ENCODE results near the gene KPNB1.

Gene KPNB1

DNA sequence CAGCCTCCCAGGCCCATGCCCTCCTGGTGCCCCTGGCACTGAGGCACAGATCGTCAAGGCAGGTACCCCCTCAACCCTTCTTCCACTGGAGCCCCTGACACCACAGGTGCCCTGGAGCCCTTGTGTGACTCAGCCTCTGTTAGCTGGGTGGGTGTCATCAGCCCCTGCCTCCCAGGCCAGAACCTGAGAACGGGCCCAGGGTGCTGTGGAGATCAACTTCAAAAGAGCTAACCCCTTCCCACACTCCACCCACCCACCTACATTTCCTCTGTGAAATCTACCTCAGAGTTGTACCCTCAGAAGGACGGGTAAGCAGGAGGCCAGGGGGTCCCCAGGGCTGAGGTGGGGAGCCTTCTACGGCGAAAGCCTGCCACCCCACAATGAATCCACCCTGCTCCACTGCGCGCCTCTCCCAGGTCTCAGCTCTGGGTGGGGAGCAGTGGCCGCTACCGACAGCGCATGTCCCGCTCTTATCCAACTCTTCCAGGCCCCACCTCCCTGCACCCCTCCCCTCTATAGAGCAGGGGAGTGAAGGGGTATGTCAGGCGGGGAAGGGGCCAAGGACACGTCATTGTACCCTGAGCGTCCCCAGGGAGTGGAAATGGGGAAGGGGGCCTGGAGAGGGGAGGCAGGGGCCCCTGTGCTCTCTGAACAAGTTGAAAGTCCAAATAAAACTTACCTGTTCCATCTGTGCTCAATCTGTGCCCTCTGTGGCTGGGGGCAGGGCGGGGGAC is 61.8 kb downstream of the KPNB1 start:
- DNase-seq (ENCODE audit: low read depth in 1 of 2, low spot score in 1 of 2) = no peak

DNA sequence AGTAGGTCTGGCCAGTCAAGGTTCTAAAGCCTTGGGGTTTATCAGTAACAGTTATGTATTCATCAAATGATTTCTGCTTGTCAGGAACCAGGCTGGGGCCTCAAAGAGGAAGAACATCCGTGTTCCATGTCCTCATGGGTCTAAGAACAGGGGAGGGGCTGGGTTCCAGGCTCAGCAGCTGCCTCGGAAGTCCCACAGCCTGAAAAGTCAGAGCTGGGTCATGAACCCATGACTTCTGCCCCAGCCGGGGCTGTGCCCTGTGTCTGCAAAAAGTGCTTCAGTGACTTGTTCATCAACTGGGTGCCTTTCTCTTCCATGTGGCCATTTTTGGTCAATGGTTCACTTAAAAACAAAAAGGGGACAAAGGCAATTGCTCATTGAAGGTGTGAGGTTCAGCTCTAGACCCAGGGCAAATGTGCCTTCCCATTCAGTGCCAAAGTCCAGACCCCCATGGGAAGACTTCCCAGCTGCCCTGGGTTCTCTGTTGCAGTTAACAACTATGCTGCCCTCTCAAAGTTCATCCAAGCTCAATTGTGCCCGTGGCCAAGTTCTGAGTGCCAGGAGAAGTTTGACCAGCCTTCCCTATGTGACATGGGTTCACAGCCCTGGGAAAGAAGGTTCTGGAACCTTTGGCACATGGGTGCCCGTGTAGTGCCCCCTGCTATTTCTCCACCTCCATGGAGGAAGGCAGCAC is 62.8 kb downstream of the KPNB1 start:
- DNase-seq (ENCODE audit: low read depth in 1 of 2, low spot score in 1 of 2) = no peak

DNA sequence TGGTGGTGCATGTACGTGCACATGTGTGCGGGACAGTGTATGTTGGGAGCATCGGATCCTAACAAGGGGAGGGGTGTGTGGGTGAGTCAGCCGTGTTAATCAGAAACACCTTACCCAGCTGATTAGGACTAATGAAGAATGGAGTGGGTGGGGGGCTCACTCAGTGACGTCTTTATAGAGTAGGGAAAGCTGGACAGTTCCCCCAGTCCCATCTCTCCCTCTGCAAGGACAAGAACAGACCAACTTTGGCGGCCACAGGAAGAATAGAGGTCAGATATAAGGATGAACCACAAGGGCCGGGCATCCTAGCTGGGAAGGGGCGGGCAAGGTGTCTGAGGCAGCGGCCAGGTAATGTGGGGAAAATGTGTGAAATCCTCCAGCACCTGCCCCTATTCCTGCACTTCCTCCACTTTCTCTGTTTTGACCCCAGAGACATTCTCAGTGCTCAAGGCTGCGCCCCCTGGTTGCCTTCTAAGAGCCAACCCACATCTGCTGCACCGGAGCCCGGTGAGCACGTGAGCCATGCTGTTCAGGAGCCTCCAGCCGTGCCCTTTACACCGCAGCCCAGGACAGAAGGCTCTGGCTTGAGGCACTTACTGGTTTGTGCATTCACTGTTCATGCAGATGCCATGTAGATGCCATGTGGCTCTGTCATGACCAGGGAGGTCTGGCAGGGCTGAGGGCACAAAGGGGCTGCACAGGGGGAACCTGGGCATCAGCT is 64.4 kb downstream of the KPNB1 start:
- DNase-seq (ENCODE audit: low read depth in 1 of 2, low spot score in 1 of 2) = no peak

DNA sequence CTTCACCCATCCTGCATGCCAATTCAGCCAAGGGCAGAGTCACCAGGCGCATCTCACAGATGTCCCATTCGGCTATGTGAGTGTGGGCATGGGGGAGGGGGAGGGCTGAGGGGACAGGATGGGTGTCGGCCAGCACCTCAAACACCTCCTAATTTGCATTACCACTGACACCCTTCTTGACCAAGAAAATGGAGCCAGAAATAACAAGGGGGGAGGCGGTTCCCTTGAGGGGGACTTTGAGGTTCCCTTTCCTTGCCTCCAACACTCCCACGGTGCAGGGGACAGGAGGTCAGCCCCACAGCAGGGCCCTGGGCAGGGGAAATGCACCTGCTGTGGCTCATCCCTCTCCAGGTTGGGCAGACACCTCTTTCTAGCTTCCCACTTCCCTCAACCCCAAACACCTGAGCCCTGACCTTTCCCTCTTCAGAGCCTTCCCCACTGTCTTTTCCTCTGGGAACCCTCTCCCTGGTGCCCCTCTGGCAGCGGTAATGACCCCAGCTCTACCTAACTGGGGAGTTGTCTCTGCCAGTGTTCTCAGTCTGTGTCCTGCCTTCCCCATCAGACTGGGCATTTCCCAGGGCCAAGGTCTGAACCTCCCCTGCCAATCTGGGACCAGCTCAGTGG is 65.2 kb downstream of the KPNB1 start:
- no peak for DNase-seq (ENCODE audit: low read depth in 1 of 2, low spot score in 1 of 2)

DNA sequence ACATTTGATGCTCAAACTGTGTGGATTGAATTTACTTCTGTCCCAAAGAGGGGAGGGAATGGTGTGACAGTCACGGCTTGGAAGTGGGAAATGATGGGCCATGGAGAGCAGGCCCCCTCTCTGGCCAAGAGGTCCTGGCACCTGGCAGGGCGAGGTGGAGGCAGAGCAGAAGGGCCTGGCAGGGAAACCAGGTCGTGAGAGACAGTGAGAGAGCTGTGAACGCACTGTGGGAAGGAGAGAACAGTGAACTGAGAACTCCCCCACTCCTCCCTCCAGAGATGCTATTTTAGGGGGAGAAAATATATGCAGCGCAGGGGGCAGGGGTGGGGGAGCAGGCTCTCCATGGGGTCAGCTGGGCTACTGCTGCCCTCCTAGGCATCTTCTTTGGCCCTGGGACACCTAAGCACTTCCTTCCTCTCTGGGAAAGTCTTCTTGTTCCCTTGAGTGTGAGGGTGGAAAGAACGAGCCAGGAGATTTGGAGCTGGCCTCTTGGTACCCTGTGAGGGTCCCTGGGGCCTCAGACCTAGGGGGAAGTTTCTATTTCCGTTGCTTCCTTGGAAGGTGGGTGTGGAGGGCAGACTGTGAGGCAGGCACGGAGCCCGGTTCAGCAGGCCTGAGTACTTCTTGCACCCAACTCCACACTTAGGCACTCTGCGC is 66.1 kb downstream of the KPNB1 start:
- DNase-seq (ENCODE audit: low read depth in 1 of 2, low spot score in 1 of 2) = no peak

DNA sequence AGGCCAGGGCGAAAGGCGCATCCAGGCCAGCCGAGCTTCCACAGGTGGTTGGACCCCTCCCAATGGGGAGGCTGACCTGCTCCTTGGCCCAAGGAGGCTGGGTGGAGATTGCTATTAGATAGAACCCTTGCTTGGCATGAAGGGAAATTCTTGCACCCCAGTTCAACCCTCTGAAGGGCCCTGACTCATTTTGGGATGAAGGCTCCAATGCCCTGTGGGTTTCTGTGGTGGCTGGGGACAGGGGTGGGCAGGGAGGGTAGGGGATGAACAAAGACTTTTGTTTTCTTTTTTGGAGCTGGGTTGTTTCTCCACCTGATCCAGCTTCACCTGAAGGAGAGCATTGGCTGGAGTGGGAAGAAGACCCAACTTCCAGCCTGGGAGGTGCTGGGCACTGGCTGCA is 66.7 kb downstream of the KPNB1 start:
- no peak for DNase-seq (ENCODE audit: low read depth in 1 of 2, low spot score in 1 of 2)

DNA sequence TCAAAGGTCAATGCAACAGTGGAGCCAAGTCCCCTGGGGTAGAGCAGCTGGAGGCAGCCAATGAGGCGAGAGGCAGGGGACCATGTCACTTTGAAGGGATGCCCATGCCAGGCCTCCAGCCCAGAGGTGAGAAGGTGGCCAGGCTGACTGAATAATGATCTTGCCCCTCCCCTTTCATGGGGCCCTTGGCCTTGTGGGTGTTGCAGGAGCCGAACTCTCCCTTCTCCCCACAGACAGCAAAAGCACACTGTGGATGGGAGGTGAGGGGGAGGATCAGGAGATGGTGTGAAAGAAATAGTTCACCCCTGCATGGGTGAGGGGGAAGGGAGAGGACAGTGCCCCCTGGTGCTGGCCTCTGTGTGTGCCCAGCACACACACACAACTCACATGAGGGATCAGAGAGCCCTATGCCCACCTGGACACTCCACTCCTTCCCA is 67.6 kb downstream of the KPNB1 start:
- DNase-seq (ENCODE audit: low read depth in 1 of 2, low spot score in 1 of 2) = no peak

DNA sequence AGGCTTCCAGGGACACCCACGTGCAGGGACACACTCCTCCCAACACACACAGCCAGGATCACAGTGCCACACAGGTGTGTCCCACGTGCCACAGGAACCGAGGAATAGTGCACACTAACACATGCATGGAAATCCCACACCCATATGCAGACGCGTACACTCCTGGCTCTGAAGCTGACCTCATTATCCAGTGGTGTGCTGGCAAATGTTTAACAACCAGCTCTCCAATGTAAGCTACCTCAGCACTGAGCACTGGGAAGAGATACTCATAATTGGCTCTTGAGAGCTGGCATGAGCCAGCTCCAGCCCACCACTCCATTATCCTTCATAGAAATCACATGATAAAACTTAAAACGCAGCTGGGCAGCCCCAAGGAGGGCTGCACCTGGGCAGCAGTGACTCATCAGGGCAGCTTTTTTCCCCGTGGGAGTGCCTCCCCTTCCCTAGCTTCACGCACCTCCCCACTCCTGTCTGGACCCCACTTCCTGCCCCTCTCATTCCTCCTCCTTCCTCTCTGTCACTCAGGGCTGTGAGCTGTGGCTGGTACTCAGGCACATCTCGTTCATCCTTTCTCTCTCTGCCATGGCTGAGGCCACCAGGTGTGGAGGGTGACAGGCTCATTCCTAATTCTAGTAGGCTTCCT is 68.4 kb downstream of the KPNB1 start:
- peak in 1 of 2 donors; percentile 24 for DNase-seq (ENCODE audit: low read depth in 1 of 2, low spot score in 1 of 2)

DNA sequence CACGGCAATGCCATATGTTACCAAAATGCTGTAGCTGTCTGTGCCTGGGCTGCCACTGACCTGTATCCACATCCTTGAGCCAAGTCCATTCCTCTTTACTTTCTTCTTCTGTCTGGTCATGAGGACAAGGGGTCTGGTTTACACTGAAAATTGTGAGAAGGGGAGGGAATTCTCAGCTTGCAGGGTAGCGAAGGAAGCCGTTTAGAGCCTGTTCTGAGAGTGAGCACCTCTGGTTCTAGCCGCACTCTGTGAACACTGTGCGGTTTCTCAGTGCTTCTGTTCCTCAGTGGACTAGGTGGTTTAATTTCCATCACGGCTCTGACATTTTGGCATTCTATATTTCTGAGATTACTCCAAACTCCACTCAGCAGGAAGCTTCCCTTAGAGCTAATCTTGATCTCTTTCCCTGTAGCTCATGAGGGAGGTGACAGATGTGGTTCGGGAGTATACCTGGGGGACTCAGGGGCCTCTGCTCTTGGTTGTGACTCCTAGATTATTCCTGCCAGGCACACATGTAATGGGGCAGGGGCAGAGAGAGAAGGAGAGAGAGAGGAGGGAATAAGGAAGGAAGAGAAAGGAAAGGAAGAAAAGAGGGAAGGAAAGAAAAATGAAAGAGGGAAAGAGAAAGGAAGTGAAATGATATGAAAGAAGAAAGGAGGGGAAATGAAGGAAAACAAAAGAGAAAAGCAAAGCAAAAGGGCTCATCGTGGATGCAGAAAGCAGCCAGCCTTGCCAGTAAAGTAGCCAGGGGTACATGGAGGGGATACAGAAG is 69.1 kb downstream of the KPNB1 start:
- DNase-seq (ENCODE audit: low read depth in 1 of 2, low spot score in 1 of 2) = no peak

DNA sequence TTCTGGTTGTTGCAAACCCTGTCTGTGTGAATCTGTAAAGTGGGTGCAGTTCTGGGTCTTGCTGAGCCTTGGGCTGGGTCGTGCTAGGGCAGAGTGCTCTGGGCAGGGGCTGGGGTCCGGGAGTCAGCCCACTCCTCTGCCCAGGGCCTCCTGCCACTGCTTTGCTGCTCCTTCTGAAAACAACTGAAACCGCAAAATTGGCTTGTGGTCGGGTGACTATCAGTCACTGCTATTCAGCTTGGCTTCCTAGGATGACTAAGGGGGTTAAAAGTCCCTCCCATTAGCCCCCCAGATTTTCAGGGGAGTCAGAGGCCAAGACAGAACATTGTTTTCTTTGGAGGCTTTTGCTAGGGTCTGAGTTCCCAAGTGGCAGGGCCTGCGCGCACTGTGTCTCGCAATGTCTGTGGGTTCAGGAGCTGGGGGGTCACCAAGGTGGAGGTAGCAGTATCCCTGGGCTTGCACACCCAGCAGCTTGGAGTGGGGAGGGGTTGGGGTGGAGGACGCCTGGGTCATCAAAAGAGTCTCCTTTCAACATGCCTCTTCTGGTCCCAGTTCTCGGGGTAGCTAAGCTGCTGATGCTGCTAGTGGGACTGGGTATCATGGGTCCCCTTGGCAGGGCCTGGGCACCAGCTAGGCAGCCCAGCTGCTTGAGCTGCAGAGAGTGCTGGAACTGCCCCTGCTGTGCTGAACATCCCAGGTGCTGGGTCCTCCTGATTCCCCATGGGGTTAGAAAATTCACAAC is 69.9 kb downstream of the KPNB1 start:
- peak in 1 of 2 donors; percentile 76 for DNase-seq (ENCODE audit: low read depth in 1 of 2, low spot score in 1 of 2)

DNA sequence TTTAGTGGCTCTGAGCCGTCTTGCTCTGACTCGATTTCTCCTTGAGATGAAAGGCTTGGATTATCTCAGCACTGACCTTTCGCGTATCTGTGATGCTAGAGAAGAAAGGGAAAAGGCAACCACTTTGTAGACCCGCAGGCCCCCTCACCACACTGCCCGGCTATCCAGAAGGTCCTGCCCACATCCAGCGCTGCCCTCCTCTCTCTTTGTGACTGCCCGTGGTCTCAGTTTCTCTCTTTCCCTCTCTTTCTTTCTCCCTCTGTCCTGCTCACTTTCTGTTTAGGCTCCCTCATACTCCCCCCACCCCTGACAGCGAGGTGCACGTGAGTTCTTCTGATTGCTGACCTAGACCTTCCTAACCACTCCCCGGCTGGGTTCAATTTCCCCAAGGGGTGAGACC is 70.5 kb downstream of the KPNB1 start:
- no peak for DNase-seq (ENCODE audit: low read depth in 1 of 2, low spot score in 1 of 2)

DNA sequence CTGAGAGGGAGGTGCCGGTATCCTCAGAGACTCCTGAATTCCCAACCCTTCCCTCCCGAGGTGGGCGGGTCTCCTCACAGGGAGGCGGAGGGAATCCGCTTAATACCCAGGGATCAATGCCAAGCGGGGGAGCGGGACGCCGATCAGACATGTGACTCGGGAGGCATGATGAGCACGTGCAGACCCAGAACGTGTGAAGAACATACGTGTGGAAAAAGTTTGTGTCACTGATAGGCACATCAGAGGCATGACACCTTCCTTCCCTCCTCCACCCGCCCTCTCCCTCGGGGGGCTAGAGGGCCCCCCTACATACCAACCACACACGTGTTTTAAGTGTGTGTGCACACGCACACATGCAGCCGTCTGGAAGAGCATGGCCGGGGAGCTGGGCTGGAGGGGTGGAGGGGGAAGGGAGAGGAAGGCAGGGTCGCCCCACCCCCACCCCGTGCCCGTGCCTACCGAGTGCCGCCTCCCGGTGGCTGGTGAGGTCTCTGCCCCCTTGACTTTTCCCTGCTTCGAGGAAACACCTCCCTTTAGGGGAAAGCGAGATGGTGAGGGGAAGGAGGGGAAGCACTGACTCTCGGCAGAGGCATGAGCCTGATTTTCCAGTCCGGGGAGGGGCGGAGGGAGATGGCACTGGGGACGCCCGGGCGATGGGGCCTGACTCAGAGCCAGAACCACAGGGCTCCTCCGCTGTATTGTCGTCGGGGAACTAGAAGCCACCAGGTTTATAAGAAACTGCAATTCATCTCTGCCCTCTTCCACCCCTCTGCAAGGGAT is 71.2 kb downstream of the KPNB1 start:
- DNase-seq (ENCODE audit: low read depth in 1 of 2, low spot score in 1 of 2) = peak; percentile 93 to 97

DNA sequence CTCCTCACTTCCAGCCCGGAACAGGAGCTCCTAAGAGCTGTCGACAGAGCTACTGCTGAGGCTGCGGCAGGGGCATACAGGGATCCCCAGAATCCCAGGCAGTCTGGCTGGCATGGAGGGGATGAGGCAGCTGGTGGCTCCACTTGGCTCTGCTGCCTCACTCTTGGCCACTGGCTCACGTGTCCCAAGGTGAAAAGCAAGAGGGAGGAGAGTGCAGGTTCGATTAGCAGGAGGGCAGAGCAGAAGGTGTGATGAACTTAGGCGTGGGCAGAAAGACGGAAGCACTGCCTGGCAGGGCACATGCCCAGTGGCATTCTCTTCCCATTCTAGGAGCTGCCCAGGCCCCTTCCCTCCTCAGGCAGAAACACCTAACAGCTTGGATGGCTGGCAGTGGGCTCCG is 72.0 kb downstream of the KPNB1 start:
- DNase-seq (ENCODE audit: low read depth in 1 of 2, low spot score in 1 of 2) = no peak

DNA sequence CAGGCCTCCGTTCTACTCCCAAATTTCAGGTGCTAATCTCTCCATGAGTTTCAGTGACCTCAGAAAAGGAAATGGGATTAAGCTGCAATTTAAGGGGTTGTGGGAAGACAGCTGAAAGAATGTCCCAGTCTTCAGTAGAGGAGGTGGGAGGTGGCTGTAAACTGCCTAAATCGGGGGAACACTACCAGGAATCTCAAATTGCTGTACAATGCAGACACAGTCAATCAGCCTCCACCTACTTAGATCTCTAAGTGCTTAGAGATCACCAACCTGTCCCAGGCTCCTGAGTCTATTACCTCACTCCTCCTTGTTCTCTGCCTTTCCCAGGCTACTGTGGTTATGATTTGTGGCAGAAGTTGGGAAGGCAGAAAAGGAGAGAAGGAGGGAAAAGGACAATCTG is 75.0 kb downstream of the KPNB1 start:
- DNase-seq (ENCODE audit: low read depth in 1 of 2, low spot score in 1 of 2) = no peak

DNA sequence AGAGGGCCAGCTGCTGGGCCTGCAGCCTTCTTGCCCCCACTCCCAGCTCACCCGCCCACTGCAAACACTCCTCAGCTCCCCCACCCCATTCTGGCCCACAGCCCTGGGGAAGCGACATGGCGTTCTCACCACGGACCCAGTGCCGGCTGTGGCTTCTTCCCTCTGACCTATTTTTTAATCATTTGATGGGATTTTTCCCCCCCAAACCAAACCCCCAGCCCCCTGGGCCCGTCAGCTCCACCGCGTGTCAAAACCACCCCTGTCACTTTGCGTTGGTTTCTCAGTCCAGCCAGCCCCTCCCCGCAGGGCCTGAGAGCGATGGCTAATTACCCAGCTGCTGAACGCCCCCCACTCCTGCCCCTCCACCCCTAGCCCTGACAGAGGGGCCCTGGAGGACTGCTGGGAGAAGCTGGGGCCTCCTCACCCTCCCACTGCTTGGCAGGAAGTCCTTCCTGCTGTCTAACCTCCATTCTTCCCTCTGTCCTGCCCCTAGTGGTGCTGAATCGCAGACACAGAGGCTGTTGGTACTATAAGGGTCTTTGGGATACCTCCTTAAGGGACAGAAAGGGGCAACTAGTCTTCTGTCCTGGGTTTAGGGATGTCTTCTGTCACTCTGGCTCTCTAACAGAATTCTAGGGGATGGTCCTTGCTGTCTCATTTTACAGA is 75.9 kb downstream of the KPNB1 start:
- DNase-seq (ENCODE audit: low read depth in 1 of 2, low spot score in 1 of 2) = no peak

DNA sequence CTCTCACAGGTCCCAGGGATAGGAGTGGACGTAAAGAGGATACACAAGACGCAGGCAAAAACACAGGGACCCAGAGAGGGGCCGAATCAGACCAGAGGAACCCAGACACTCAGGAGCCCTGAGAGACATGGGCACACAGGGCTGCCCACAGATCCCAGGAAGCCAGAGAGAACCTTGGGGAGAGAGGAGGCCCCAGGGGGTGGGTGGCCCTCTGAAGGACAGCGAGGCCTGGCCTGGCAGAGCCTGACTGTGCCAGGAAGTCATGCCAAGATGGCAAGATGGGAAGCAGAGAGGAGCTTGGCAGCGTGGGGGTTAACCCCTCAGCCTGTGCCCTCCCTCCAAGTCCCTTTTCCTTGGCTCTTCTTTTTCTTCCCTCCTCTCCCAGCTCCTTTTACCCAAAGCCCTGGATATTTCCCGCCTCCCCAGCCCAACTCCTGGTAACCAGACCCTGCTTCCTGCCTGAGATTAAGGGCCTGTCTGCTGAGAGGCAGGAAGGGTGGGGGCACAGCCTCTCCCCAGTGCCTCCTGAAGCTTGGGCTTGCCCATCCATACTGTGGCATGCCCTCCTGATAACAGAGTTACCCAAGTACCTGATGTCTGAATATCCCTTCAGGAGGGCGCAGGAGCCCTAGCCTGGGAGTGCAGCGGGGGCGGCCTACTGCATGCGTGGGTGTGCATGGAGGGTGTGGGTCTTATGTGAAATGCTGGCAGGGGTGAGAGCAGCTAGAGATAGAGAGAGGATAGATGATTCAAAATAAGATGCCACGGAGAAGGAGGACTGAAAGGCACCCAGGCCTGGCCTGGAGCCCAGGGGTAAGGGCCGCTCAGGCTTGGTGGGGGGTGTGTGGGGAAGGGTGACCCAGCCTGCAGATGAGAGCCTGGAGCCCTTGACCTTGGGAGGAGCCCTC is 77.3 kb downstream of the KPNB1 start:
- DNase-seq (ENCODE audit: low read depth in 1 of 2, low spot score in 1 of 2) = no peak

DNA sequence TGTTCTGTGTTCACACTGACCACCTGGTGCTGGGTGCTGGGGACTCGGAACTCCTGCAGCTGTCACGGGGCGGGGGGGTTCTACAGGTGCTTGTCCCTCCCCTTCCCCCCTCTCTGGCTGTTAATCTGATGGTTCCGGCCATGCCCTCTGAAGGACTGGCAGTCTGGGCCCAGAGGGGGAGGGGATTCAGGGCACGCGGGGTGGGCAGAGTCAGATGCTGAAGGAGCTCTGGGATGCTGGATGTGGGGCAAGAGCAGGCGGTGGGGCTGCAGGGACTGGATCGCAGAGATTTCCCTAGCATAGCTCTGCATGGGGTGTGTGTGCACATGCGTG is 78.0 kb downstream of the KPNB1 start:
- DNase-seq (ENCODE audit: low read depth in 1 of 2, low spot score in 1 of 2) = no peak

Measured in activated CD4-positive, alpha-beta T cell treated with anti-CD3 and anti-CD28 coated beads, Interleukin-2, amount 50 U/mL, for 24 hours (primary cell).